GM18873 (cell line): ENCODE results near the gene ZNG1E.
"Not testable (repeated sequence)": the region's sequence is repeated elsewhere in the genome, so short reads cannot be mapped to it uniquely, and the experiment has no call there.

Experiments
- ATAC-seq: cut with Tn5 transposase; IDR thresholded peaks from one replicate; pipeline ENCODE4 v1.9.1; 2021; ENCODE audit warnings: mild to moderate bottlenecking, moderate library complexity, moderate number of reproducible peaks; ENCODE audit not compliant: unreplicated experiment, low FRiP score

The ZNG1E gene

DNA sequence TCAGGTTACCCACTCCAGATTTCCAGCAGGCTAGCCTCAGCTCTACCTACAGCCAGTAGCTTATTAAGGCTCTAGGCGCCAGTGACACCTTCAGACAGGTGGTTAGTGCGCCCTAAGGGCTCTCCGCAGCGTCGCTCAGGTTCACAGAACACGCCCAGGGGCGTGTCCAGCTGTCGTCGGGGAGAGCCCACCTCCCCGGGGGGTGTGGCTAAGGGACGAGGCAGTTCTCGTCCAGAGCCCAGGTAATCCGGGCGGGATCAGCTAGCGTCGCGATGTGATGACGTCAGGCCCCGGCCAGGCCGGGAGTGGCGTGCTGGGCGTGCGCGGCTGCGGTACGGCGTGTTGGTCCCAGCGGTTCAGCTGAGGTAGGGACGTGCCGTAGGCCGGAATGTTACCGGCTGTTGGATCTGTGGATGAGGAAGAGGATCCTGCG lies at the start of gene ZNG1E:
Gene ZNG1E (plus strand): TSS at position 340 of the 433 bp plus-strand sequence. CDS start 49 bp downstream, at position 389.
- not testable (repeated sequence) for ATAC-seq

DNA sequence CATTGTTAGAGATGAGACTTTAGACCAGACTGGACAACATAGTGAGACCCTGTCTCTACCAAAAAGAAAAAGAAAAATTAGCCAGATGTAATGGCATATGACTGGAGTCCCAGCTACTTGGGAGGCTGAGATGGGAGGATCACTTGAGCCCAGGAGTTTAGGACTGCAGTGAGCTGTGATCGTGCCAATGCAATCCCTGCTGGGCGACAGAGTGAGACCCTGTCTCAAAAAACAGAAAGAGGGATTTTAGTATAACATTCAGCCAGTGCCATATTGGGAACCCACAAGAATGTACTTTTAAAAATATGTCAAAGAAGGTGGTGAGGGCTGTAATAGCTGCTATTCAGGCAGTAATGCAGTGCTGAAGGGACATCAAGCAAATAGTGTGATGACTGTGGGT lies 2.1 kb upstream of the ZNG1E start:
- not testable (repeated sequence) for ATAC-seq

DNA sequence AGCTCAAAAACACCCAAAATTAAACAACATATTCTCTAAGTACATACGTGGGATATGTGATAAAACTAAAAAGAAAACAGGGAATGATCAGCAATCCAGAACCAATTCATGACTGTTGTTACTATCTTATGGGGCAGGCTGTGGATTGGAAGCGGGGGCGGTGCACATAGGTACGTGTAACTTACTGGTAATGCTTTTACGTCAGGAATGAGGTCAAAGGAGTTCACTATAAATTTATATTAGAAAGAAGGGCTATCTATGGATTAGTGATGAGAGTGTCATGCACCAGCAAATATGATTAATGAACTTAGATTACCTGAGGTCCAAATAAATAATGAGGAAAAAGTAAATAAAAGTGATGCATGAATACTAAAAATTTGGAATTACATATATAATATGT lies 710 bp upstream of the ZNG1E start:
- not testable (repeated sequence) for ATAC-seq

DNA sequence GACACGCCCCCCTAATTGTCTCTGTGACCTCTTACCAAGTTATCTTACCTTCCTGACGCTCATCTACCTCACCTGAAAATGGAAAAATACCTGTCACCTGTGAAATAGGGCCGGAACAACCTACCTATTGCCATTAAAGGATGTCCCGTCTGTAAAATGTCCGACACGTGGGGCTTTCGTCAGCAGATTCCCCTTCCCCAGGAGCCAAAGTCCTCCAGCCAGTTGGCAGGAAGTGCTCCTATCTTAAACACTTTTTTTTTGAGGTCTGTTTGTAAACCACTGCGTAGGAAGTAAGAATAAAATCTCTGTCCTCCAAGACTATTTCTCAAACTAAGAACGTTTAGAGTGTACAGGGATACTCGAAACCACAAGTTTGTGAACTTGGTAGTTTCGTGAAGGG lies 661 bp downstream of the ZNG1E start:
- not testable (repeated sequence) for ATAC-seq

DNA sequence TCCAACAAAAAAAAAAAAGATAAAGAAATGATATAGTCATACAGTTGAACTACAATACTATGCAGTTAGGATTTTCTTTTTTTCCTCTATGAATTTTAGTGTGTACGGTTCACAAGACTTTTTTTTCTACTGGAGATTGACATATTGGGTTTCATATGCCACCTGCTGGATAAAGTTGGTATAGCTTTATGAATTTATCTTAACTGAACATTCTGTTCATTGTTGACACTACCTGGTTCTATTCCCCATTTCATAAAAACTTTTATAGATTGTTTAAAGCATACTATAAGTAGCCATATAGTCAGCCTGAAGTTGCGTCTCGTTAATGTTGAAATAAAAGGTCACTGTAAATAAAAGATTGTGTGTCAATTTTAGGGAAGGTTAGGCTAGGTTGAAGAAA lies 2.8 kb downstream of the ZNG1E start:
- not testable (repeated sequence) for ATAC-seq

DNA sequence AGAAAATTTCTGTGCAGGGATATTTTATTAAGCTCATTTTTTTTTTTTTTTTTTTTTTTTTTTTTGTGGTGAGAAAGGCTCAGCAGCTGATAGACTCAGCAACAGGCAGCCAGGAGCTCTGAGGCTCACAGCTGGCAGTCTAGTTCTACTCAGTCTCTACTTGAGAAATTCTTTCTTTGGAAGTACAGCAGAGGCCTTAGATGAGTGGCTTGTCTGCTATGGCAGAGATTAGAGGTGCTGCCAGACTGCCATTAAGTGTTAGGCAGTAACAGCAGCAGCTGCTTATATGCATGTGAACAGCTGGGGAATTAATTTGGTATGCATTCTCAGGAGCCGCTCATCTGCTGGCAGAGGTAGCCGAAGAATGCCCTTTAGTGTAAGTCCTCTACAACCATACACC lies 27.8 kb downstream of the ZNG1E start:
- not testable (repeated sequence) for ATAC-seq

DNA sequence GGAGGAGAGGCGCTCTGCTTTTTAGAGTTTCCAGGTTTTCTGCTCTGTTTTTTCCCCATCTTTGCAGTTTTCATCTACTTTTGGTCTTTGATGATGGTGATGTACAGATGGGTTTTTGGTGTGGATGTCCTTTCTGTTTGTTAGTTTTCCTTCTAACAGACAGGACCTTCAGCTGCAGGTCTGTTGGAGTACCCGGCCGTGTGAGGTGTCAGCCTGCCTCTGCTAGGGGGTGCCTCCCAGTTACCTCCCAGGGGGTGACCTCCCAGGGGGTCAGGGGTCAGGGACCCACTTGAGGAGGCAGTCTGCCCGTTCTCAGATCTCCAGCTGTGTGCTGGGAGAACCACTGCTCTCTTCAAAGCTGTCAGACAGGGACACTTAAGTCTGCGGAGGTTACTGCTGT lies 38.7 kb downstream of the ZNG1E start:
- ATAC-seq, result not testable (repeated sequence)

DNA sequence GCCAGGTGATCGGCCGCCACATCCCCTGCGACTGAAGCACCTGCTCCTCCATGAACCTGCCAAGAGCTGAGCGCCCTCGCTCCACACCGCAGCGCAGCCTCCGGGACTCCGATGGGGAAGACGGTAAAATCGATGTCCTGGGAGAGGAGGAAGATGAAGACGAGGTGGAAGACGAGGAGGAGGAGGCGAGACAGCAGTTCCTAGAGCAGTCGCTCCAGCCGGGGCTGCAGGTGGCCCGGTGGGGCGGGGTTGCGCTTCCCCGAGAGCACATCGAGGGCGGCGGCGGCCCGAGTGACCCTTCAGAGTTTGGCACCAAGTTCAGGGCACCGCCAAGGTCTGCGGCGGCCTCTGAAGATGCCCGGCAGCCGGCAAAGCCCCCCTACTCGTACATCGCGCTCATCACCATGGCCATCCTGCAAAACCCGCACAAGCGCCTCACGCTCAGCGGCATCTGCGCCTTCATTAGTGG lies 61.4 kb downstream of the ZNG1E start, which contains the start of gene FOXD4L4:
Gene FOXD4L4 (plus strand): TSS at position 51 of the 469 bp plus-strand sequence. CDS start 0 bp downstream, at position 51.
- not testable (repeated sequence) for ATAC-seq

DNA sequence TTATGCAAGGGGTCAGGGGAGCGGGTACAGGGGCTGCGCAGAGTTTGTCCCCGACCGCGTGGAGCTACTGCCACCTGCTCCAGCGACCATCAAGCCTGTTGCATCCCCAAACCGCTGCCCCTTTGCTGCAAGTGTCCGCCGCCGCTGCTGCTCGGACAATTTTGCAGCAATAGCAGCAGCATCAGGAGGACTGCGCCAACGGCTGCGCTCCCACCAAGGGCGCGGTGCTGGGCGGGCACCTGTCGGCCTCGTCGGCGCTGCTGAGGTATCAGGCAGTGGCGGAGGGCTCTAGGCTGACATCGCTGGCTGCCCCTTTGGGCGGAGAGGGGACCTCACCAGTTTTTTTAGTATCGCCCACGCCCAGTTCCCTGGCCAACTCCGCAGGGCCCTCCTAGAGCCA lies 62.4 kb downstream of the ZNG1E start:
- not testable (repeated sequence) for ATAC-seq
